Amniotic stem cell (primary cell): ENCODE data around the gene SLC36A4.
"Not testable (repeated sequence)": the region's sequence is repeated elsewhere in the genome, so short reads cannot be mapped to it uniquely, and the experiment has no call there.

ENCODE experiments used
- DNase-seq: peaks from one replicate; lab custom pipeline; 2025; lab: John Stamatoyannopoulos, UW

SLC36A4 gene

DNA sequence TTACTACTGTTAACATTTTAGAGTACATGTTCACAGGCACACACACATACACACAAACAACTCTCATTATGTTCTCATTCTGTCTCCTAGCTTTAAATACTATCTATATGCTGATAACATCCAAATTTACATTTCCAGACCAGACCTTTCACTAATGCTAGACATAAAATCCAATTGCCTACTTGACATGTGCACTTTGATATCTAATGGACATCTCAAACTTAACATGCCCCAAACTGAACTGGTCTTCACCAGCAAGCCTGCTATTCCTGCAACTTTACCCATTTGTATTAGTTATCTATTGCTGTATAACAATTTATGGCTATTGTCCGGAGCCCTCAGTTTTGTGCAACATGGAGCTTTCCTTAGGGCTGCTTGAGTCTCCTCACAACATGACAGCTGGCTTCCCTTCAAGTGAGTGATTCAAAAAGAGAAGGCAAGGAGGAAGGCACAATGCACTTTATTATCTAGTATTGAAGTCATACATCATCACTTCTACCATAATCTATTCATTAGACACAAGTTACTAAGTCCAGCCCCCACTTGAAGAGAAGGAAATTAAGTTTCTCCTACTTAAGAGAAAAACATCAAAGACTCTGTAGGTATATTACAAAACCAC, 3.0 kb downstream of the SLC36A4 start:
- DNase-seq, result no peak

- DNase-seq, result no peak
Measured at GRCh38 chr11:93193731-93194130, 4.1 kb downstream of the SLC36A4 start.

- no peak for DNase-seq
Measured at GRCh38 chr11:93192163-93192562, 5.6 kb downstream of the SLC36A4 start.

GRCh38 chr11:93189462-93189861, 8.3 kb downstream of the SLC36A4 start:
- no peak for DNase-seq

DNA sequence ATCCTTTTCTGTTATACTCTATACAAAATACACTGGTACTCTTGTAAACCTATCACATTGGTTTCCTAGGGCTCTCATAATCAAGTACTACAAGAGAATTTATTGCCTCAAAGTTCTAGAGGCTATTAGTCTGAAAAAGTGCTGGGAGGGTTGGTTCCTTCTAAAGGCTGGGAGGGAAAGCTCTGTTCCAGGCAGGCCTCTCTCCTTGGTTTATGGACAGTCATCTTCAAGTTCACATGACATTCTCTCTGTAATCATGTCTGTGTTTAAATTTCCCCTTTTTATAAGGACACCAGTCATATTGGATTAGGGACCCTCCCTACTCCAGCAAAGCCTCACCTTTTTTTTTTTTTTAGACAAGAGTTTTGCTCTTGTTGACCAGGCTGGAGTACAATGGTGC, 9.1 kb downstream of the SLC36A4 start:
- no peak for DNase-seq

- DNase-seq, result no peak
Measured at GRCh38 chr11:93187290-93187689, 10.5 kb downstream of the SLC36A4 start.

DNA sequence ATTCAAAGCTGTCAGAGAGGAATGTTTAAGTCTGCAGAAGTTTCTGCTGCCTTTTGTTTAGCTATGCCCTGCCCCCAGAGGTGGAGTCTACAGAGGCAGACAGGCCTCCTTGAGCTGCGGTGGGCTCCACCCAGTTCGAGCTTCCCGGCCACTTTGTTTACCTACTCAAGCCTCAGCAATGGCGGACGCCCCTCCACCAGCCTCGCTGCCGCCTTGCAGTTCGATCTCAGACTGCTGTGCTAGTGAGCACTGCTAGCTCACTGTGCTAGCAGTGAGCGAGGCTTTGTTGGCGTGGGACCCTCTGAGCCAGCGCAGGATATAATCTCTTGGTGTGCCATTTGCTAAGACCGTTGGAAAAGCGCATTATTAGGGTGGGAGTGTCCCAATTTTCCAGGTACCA, 19.9 kb downstream of the SLC36A4 start:
- DNase-seq, result not testable (repeated sequence)

GRCh38 chr11:93169950-93170561, 27.7 kb downstream of the SLC36A4 start:
- no peak for DNase-seq

DNA sequence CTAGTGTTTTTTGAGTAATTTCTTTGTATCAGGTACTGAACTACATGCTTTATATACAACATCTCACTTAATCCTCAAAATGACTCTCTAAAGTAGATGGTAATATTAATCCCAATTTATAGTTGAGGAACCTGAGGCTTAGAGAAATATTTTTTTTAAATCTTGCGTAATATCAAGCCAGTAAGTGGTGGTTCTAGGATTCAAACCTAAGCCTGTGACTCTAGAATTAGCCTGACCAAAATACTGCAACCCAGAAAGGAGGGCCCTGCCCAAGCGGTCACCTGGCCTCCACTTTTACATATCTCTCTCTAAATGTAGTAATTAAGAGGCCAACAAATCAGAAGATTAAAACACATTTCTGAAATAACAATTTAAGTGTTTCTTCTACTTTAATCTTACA, 28.6 kb downstream of the SLC36A4 start:
- DNase-seq, result no peak

- no peak for DNase-seq
Measured at GRCh38 chr11:93166862-93167261, 30.9 kb downstream of the SLC36A4 start.

GRCh38 chr11:93166194-93166593, 31.6 kb downstream of the SLC36A4 start:
- no peak for DNase-seq

DNA sequence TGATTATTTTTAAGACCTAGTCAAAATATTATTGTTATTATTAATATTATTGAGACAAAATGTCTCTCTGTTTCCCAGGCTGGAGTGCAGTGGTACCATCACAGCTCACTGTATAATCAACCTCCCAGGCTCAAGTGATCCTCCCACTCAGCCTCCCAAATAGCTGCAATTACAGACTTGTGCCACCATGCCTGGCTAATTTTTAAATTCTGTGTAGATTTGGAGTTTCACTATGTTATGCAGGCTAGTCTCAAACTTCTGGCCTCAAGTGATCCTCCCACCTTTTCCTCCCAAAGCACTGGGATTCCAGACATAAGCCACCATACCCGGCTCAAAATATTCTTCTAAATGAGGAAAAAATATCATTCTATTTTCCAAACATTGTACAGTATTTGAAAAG, 37.0 kb downstream of the SLC36A4 start:
- no peak for DNase-seq

GRCh38 chr11:93160156-93160555, 37.6 kb downstream of the SLC36A4 start:
- no peak for DNase-seq

DNA sequence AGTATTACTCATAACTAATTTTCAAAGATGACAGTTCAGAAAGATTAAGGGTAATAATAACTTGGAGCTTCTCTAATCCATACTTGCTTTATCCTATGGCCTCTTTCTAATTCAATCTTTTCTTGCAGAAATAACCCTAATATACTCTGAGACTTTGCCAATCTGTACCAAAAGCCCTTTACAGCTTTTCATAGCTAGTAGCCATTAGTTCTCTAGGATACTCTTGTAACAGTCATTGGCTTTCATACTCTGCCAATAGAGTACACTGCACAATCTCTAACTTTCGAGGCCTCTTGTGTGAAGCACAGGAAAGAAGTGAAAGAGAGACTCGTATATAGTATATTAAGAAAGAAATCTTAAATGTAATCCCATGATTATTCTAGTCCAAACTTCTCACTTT, 38.1 kb downstream of the SLC36A4 start:
- no peak for DNase-seq

- DNase-seq, result no peak
Measured at GRCh38 chr11:93155738-93156137, 42.1 kb downstream of the SLC36A4 start.

DNA sequence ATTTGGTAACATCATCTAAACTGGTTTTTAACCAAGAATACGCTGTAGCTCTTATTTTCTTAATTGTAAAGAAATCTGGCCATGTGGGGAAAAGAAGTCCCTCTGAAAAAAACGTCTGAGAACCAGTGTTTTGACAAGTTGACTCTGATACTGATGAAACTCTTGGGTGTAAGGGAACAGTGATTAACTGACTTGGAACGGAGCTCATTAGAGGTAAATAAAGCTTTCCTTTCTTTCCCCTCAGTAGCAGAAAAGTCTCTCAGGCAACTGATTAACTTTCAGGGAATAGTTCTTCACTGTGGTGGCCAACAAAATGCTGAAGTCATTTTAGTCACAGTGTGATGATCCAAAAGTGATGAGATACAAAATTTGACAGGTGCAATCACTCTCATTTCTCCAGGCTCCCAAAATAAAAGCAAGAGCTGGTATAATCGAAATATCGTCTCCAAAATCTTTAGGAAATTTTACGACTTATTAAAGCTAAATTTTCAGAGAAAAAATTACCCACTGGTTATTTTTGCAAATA, 52.3 kb downstream of the SLC36A4 start:
- DNase-seq, result no peak

DNA sequence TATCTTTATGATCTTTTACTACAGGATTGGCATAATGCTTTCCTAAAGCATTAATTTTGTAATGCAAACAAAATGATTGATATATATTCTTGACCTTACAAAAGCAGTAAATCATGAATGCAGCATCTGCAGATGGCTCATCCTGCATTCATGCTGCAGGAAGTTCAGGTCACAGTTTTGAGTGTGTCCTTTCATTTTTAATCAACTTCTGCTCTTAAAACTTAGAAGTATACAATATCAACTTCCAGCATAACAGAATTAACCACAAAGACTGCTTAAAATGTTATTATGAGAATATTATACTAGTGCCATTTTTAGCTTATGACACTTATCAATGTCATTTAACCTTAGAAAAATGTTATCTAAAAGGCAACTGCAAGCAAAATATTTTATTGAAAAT, 54.0 kb downstream of the SLC36A4 start:
- no peak for DNase-seq

DNA sequence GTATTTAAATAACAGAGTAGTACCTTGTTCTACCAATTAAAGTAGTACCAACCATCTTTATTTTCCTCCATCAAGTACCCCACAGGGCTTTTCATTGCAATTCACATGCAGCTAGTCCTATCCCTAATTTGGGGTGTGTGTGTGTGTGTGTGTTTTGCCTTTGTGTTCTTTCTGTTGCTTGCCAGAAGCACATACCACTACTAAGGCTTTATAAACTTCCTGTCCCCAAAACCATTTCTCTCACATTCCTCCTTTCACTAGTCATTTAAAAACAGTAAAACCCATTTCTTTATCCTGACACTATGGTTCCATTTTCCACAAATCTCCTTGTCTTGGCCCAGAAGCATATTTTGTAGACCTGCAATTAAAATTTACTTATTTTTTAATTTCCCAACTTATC, 54.6 kb downstream of the SLC36A4 start:
- DNase-seq, result no peak

DNA sequence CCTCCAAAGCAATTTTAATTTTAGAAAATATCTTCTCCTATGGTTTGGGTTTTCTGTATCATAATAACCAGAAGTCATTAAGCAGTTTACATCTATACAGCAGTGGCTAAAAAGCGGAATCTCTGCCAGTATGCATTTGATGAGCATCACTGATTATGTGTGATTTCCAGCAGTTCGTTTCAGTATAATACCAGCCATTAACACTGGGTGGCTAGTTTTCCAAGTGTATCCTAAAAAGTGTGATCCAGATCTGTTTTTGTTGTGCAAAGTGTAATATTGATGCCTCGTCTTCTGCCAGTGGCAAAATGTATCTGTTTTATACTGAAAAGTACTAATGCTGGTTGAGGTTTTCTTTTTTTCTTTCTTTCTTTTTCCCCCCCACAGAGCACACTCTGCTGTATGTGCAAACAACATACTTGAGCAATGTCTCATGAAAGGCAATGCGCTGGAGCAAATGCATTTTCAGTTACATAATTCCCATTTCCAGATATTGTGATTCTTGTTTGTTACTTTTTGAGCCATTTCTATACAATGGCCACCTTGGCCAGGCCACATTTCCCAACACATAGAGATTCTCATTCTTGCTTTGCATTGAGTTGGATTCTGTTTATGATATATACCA, 64.2 kb downstream of the SLC36A4 start:
- DNase-seq, result no peak

DNA sequence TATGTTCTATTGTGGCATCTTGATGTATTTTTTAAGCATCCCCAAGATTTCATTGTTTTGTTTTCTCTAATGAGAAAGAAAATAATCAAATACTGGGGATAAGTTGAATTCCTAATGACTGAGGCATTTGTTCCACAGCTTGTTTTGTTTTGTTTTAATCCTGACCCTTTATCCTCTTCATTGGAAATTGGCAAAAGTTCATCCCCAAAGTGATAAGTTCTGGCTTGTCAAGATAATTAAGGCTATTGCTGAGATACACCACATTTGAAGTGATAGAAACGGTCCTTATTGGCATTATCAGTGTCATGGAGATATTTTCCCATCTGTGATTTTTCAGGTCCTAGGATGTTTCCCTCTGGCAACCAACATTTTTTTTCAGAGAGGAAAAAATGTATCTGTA, 65.0 kb downstream of the SLC36A4 start:
- DNase-seq, result no peak

- DNase-seq, result no peak
Measured at GRCh38 chr11:93131709-93132108, 66.1 kb downstream of the SLC36A4 start.

DNA sequence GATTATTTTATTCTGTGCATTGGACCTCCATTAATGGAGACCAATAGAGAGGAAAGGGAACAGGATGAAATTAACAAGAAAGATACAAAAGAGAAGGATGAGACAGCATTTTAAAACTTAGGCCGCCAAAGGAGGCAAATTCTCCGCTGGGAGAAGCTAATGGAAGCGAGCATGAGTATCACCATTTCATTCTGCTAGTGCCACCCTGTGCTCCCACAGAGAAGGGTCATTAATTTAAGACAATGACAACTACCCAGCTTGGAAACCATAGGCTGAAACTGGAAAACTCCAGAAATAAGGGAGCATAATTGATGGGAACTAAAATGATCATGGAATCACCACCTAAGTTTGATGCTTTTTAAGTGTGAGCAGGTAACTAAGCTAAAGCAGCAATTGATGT, 69.2 kb downstream of the SLC36A4 start:
- DNase-seq, result no peak

DNA sequence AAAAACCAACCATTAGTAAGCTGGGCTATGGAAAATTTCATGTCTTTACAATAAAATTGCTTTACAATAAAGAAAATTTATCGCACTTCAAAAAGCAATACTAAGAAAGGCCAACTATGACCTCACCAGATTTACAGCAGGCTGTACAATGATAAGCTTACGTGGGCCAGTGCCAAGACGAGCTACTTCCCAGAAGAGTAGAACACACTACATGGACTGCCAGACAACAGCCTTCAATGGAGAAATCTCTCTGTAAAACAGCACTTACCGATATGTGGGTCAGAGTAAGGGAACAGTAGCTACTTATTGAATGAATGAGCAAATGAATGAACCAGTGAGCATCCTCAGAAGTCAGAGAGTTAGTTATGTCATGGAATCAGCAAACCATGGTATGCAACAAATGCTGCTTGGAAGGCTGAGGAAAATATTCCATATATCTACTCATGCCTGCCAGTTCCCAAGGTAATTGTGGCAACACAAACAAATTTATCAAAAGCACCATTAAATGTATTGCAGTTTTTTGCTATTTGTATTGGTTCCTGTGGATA, 74.4 kb downstream of the SLC36A4 start:
- DNase-seq, result no peak
